ENCODE measurements around the gene LRRC71. TPM values are rescaled to one million over a fixed set of nuclear protein-coding genes. Genes with fewer than 3 reads are reported as not detected.

LRRC71 gene
- total RNA-seq, 1 experiment from 2014 or later = not detected

GRCh38 chr1:156911577-156912298 is 8.7 kb upstream of the LRRC71 start:
- intact Hi-C loops (cut with micrococcal nuclease; ENCODE audit: unreplicated experiment) = no loop called here
- TF ChIP-seq CTCF (IDR thresholded peaks at IDR 0.05; ENCODE audit: unreplicated experiment) = no peak
- BruUV-seq (replicated peaks) = TSS peak; percentile 19
- H3K27me3 Mint-ChIP-seq (ENCODE audit: unreplicated experiment) = peaks cover 13% of the 10 kb centered on the region
- H3K4me1 Mint-ChIP-seq (ENCODE audit: low read depth, unreplicated experiment) = peaks cover 8% of the 10 kb centered on the region
- DNase-seq = no peak
- H3K4me3 Mint-ChIP-seq (ENCODE audit: low read depth, unreplicated experiment) = no peak overlapping the region
- H3K36me3 Mint-ChIP-seq (ENCODE audit: insufficient read depth, unreplicated experiment) = peaks cover 10% of the 10 kb centered on the region
- CTCF ChIA-PET = interaction anchor here (1.0 kb wide), 1 partner anchor 16 kb away, joined by 6 read pairs; no protein-coding TSS in a partner anchor
- no peak overlapping the region for H3K27ac Mint-ChIP-seq (ENCODE audit: unreplicated experiment)
- H3K9me3 Mint-ChIP-seq (ENCODE audit: low read depth, unreplicated experiment) = no peaks in the 10 kb centered on the region

DNA sequence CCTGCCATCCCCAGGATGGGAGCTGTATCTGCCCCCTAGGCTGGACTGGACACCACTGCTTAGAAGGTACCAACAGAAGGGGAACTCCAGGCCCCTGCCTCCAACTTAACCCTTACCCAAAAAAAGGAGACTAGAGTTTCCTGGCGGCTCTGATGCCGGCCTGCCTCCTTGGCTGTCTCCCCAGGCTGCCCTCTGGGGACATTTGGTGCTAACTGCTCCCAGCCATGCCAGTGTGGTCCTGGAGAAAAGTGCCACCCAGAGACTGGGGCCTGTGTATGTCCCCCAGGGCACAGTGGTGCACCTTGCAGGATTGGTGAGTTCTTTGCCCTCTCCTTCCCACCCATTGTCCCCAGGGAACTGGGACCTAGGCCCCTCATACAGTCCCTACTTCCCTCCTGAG is 8.1 kb upstream of the LRRC71 start:
- TF ChIP-seq CTCF (IDR thresholded peaks at IDR 0.05; ENCODE audit: unreplicated experiment) = no peak
- H3K27ac Mint-ChIP-seq (ENCODE audit: unreplicated experiment) = no peak overlapping the region
- no peak overlapping the region for H3K4me3 Mint-ChIP-seq (ENCODE audit: low read depth, unreplicated experiment)
- BruUV-seq (replicated peaks) = no TSS peak
- intact Hi-C loops (cut with micrococcal nuclease; ENCODE audit: unreplicated experiment) = no loop called here
- CTCF ChIA-PET = interaction anchor here (1.0 kb wide), 1 partner anchor 15 kb away, joined by 6 read pairs; no protein-coding TSS in a partner anchor
- DNase-seq = no peak
- H3K36me3 Mint-ChIP-seq (ENCODE audit: insufficient read depth, unreplicated experiment) = peaks cover 8% of the 10 kb centered on the region
- peaks cover 12% of the 10 kb centered on the region for H3K27me3 Mint-ChIP-seq (ENCODE audit: unreplicated experiment)
- H3K9me3 Mint-ChIP-seq (ENCODE audit: low read depth, unreplicated experiment) = no peaks in the 10 kb centered on the region
- peaks cover 3% of the 10 kb centered on the region for H3K4me1 Mint-ChIP-seq (ENCODE audit: low read depth, unreplicated experiment)

DNA sequence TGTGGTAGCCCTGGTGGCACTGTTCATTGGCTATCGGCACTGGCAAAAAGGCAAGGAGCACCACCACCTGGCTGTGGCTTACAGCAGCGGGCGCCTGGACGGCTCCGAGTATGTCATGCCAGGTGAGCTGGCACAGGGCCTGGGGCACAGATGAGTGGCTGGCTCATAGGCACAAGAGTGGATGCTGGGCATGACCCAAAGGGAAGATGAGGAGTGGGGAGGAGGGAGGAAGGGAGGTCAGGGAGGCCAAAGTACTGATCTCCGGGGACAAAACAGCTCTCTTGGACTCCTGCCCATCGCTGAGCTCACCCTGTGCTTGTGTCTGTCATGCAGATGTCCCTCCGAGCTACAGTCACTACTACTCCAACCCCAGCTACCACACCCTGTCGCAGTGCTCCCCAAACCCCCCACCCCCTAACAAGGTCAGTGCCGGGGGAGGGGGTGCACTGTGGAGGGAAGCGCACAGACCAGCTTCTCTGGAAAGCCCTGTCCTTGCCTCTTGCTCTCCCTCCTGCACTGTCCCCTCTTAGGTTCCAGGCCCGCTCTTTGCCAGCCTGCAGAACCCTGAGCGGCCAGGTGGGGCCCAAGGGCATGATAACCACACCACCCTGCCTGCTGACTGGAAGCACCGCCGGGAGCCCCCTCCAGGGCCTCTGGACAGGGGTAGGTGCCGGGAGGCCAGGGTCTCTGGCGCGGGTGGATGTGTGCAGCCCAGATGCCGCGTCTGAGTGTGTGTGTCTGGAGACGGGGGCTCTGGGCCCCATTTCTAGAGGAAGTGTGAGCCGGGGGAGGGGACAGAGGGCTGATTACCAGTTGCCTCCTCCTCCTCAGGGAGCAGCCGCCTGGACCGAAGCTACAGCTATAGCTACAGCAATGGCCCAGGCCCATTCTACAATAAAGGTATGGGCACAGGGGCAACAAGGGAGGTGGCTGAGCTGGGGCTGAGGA is 7.3 kb upstream of the LRRC71 start:
- H3K4me1 Mint-ChIP-seq (ENCODE audit: low read depth, unreplicated experiment) = no peaks in the 10 kb centered on the region
- CTCF ChIA-PET = interaction anchor here (0.5 kb wide), 1 partner anchor 754 kb away, joined by 3 read pairs; no protein-coding TSS in a partner anchor
- H3K27me3 Mint-ChIP-seq (ENCODE audit: unreplicated experiment) = peaks cover 14% of the 10 kb centered on the region
- intact Hi-C loops (cut with micrococcal nuclease; ENCODE audit: unreplicated experiment) = no loop called here
- TF ChIP-seq CTCF (IDR thresholded peaks at IDR 0.05; ENCODE audit: unreplicated experiment) = no peak
- H3K36me3 Mint-ChIP-seq (ENCODE audit: insufficient read depth, unreplicated experiment) = no peaks in the 10 kb centered on the region
- H3K27ac Mint-ChIP-seq (ENCODE audit: unreplicated experiment) = no peak overlapping the region
- no peak overlapping the region for H3K4me3 Mint-ChIP-seq (ENCODE audit: low read depth, unreplicated experiment)
- H3K9me3 Mint-ChIP-seq (ENCODE audit: low read depth, unreplicated experiment) = no peaks in the 10 kb centered on the region
- BruUV-seq (replicated peaks) = no TSS peak
- DNase-seq = no peak

GRCh38 chr1:156913809-156914387 is 6.5 kb upstream of the LRRC71 start:
- no peaks in the 10 kb centered on the region for H3K9me3 Mint-ChIP-seq (ENCODE audit: low read depth, unreplicated experiment)
- H3K4me3 Mint-ChIP-seq (ENCODE audit: low read depth, unreplicated experiment) = no peak overlapping the region
- no peak for TF ChIP-seq CTCF (IDR thresholded peaks at IDR 0.05; ENCODE audit: unreplicated experiment)
- no TSS peak for BruUV-seq (replicated peaks)
- no peaks in the 10 kb centered on the region for H3K4me1 Mint-ChIP-seq (ENCODE audit: low read depth, unreplicated experiment)
- intact Hi-C loops (cut with micrococcal nuclease; ENCODE audit: unreplicated experiment) = no loop called here
- CTCF ChIA-PET = no interaction called here
- no peak for DNase-seq
- H3K36me3 Mint-ChIP-seq (ENCODE audit: insufficient read depth, unreplicated experiment) = no peaks in the 10 kb centered on the region
- H3K27me3 Mint-ChIP-seq (ENCODE audit: unreplicated experiment) = peaks cover 14% of the 10 kb centered on the region
- H3K27ac Mint-ChIP-seq (ENCODE audit: unreplicated experiment) = no peak overlapping the region

Measured in Calu3 (cell line).